A549 (cell line): ENCODE data around the gene NYAP2.

Source experiments
- BCL3 ChIP-seq: fragments of >200 bp; sonication (Bioruptor Twin); formaldehyde crosslinking; IDR thresholded peaks from 3 replicates; pipeline ENCODE4 v1.6.1; 2016
- EP300 ChIP-seq, 2 experiments: fragments of >200 bp; sonication (Bioruptor Twin); formaldehyde crosslinking; IDR thresholded peaks; 2 replicates in 1 of 2; 3 replicates in 1 of 2; pipeline ENCODE4 v1.6.1; 2016 to 2017
- FOSB ChIP-seq: fragments of 250-450 bp; sonication (Bioruptor Pico); IDR thresholded peaks from 2 replicates; pipeline ENCODE4 v1.5.0; 2020; ENCODE audit warnings: mild to moderate bottlenecking, moderate library complexity
- HEYL ChIP-seq: fragments of 250-450 bp; sonication (Bioruptor Pico); IDR thresholded peaks from 2 replicates; pipeline ENCODE4 v1.8.0; 2021; ENCODE audit warnings: mild to moderate bottlenecking, moderate library complexity
- HOXA7 ChIP-seq: fragments of 250-450 bp; sonication (Bioruptor Pico); IDR thresholded peaks from 2 replicates; pipeline ENCODE4 v1.5.0; 2020; ENCODE audit warnings: mild to moderate bottlenecking, moderate library complexity
- RCOR1 ChIP-seq: fragments of 150-350 bp; IDR thresholded peaks from 2 replicates; pipeline ENCODE4 v1.6.1; 2014; ENCODE audit warnings: antibody characterized with exemption, low read length, low read depth
- TF ChIP-seq, protein P1 (sequence below): fragments of >200 bp; sonication (Bioruptor Twin); formaldehyde crosslinking; IDR thresholded peaks from 3 replicates; pipeline ENCODE4 v1.5.1; 2016

DNA sequence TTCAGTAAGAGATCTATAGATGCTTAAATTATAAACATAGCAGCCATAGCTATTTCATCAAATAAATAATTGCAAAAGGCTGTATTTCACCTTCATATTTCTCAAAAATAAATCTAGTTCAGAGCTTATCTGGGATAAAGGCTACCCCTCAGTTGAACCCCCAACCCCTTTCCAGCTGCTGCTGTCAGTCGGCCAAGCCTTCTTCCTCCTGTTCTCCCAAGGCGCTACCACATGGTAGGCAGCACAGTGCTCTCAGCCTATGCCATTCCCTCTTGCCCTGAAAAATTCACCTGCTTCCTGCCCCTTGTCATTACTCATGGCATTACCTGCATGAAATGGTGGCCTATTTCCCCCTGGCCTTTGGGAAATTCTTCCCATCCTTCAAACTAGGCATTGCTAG lies 136.5 kb downstream of the NYAP2 start:
- TF ChIP-seq HOXA7 (CRISPR knock-in tag) (no peak), BCL3 (no peak), EP300 (IDR thresholded peaks at IDR 0.05) (no peak), HEYL (CRISPR knock-in tag) (no peak), FOSB (CRISPR knock-in tag) (no peak), RCOR1 (no peak)
- TF ChIP-seq, protein P1, sequence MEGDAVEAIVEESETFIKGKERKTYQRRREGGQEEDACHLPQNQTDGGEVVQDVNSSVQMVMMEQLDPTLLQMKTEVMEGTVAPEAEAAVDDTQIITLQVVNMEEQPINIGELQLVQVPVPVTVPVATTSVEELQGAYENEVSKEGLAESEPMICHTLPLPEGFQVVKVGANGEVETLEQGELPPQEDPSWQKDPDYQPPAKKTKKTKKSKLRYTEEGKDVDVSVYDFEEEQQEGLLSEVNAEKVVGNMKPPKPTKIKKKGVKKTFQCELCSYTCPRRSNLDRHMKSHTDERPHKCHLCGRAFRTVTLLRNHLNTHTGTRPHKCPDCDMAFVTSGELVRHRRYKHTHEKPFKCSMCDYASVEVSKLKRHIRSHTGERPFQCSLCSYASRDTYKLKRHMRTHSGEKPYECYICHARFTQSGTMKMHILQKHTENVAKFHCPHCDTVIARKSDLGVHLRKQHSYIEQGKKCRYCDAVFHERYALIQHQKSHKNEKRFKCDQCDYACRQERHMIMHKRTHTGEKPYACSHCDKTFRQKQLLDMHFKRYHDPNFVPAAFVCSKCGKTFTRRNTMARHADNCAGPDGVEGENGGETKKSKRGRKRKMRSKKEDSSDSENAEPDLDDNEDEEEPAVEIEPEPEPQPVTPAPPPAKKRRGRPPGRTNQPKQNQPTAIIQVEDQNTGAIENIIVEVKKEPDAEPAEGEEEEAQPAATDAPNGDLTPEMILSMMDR: no peak
